ENCODE results near the gene SYT7.

The SYT7 gene

DNA sequence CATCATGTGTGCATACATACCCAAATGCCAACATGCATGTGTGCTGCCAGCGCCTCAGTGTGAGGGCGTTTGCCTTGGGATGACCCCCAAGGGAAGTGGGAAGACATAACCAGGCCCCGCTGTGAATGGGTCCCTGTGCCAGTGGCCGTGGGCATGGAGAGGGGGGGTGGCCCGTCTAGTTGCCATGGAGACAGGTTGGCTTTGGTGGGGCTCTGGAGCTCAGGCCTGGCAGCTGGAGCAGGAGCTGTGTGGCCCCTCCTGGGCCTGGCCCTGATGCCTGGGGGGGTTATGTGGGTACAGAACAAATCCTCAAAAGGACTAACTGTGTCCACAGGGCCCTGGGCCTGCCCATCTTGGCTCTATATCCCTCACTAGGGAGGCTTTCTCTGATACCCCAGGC lies 8.0 kb downstream of the SYT7 start:
- Histone ChIP-seq H3K9me3 (ENCODE audit: control insufficient read depth, low read length) (no peaks in the 10 kb centered on the region), H3K36me3 (ENCODE audit: control insufficient read depth, insufficient read depth, low read length) (no peaks in the 10 kb centered on the region), H3K27ac (ENCODE audit: insufficient read depth, low read length, poor library complexity, severe bottlenecking) (no peak overlapping the region), H3K4me3 (ENCODE audit: insufficient read depth, low read depth, low read length, poor library complexity, severe bottlenecking) (no peak overlapping the region), H3K4me1 (ENCODE audit: control insufficient read depth, insufficient read depth, low read length, poor library complexity, severe bottlenecking) (no peaks in the 10 kb centered on the region), H3K27me3 (replicated peaks; ENCODE audit: control insufficient read depth, insufficient read depth, low read length, poor library complexity, severe bottlenecking) (peaks cover 3% of the 10 kb centered on the region)
- DNase-seq, result no peak

GRCh38 chr11:61571869-61572268 lies 9.0 kb downstream of the SYT7 start:
- peaks cover 3% of the 10 kb centered on the region for H3K27me3 ChIP-seq (replicated peaks; ENCODE audit: control insufficient read depth, insufficient read depth, low read length, poor library complexity, severe bottlenecking)
- DNase-seq, result no peak
- H3K4me1 ChIP-seq (ENCODE audit: control insufficient read depth, insufficient read depth, low read length, poor library complexity, severe bottlenecking), result no peaks in the 10 kb centered on the region
- H3K27ac ChIP-seq (ENCODE audit: insufficient read depth, low read length, poor library complexity, severe bottlenecking), result no peak overlapping the region
- H3K4me3 ChIP-seq (ENCODE audit: insufficient read depth, low read depth, low read length, poor library complexity, severe bottlenecking), result no peak overlapping the region
- H3K9me3 ChIP-seq (ENCODE audit: control insufficient read depth, low read length), result no peaks in the 10 kb centered on the region
- H3K36me3 ChIP-seq (ENCODE audit: control insufficient read depth, insufficient read depth, low read length), result no peaks in the 10 kb centered on the region

GRCh38 chr11:61571337-61571736 lies 9.5 kb downstream of the SYT7 start:
- peaks cover 3% of the 10 kb centered on the region for H3K27me3 ChIP-seq (replicated peaks; ENCODE audit: control insufficient read depth, insufficient read depth, low read length, poor library complexity, severe bottlenecking)
- H3K4me3 ChIP-seq (ENCODE audit: insufficient read depth, low read depth, low read length, poor library complexity, severe bottlenecking), result no peak overlapping the region
- H3K27ac ChIP-seq (ENCODE audit: insufficient read depth, low read length, poor library complexity, severe bottlenecking), result no peak overlapping the region
- H3K9me3 ChIP-seq (ENCODE audit: control insufficient read depth, low read length), result no peaks in the 10 kb centered on the region
- no peaks in the 10 kb centered on the region for H3K4me1 ChIP-seq (ENCODE audit: control insufficient read depth, insufficient read depth, low read length, poor library complexity, severe bottlenecking)
- no peaks in the 10 kb centered on the region for H3K36me3 ChIP-seq (ENCODE audit: control insufficient read depth, insufficient read depth, low read length)
- no peak for DNase-seq

GRCh38 chr11:61569701-61570100 lies 11.2 kb downstream of the SYT7 start:
- Histone ChIP-seq H3K27me3 (replicated peaks; ENCODE audit: control insufficient read depth, insufficient read depth, low read length, poor library complexity, severe bottlenecking) (peaks cover 9% of the 10 kb centered on the region), H3K4me1 (ENCODE audit: control insufficient read depth, insufficient read depth, low read length, poor library complexity, severe bottlenecking) (no peaks in the 10 kb centered on the region), H3K4me3 (ENCODE audit: insufficient read depth, low read depth, low read length, poor library complexity, severe bottlenecking) (no peak overlapping the region), H3K9me3 (ENCODE audit: control insufficient read depth, low read length) (no peaks in the 10 kb centered on the region), H3K27ac (ENCODE audit: insufficient read depth, low read length, poor library complexity, severe bottlenecking) (no peak overlapping the region), H3K36me3 (ENCODE audit: control insufficient read depth, insufficient read depth, low read length) (no peaks in the 10 kb centered on the region)
- no peak for DNase-seq

- H3K36me3 ChIP-seq (ENCODE audit: control insufficient read depth, insufficient read depth, low read length), result no peaks in the 10 kb centered on the region
- no peak overlapping the region for H3K4me3 ChIP-seq (ENCODE audit: insufficient read depth, low read depth, low read length, poor library complexity, severe bottlenecking)
- H3K4me1 ChIP-seq (ENCODE audit: control insufficient read depth, insufficient read depth, low read length, poor library complexity, severe bottlenecking), result no peaks in the 10 kb centered on the region
- DNase-seq, result no peak
- no peak overlapping the region for H3K27ac ChIP-seq (ENCODE audit: insufficient read depth, low read length, poor library complexity, severe bottlenecking)
- peaks cover 9% of the 10 kb centered on the region for H3K27me3 ChIP-seq (replicated peaks; ENCODE audit: control insufficient read depth, insufficient read depth, low read length, poor library complexity, severe bottlenecking)
- H3K9me3 ChIP-seq (ENCODE audit: control insufficient read depth, low read length), result no peaks in the 10 kb centered on the region
These were observed 11.9 kb downstream of the SYT7 start for GRCh38 chr11:61569018-61569417.

DNA sequence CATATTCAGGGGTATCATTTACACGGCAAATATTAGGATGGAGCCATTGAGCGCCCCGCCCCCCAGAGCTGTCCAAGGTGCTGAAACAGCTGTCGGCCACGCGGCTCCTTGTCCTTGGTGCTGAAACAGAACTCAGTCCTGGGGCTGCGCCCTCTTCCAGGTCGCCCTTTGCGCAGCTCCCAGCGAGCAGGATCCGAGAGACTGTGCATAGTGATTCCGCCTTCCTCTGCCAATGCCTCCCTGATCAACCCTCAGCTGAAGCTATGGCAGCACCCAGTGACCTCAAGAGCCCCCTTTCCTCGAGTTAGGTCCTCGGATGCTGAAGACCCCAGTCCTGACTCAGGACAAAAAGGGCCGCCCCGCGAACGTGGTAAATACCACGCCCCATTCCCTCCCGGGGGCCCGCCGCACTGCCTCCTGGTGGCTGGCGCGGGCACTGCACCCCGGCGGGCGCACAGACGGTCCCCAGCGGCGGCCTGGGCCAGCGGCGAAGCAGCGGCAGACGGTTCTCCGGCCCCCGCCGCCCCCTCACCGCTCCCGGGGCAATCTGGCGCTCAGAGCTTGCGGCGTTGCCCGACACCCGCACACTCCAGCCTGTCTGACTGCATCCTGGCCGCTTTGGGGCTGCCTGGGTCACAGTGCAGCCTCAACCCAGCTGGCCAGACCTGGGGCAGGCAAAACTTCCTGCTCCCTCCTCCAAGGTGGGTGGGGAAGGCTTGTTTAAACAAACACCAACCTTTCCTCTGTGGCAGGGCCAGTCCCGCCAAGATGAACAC lies 13.4 kb downstream of the SYT7 start:
- no peak overlapping the region for H3K4me3 ChIP-seq (ENCODE audit: insufficient read depth, low read depth, low read length, poor library complexity, severe bottlenecking)
- no peaks in the 10 kb centered on the region for H3K9me3 ChIP-seq (ENCODE audit: control insufficient read depth, low read length)
- peaks cover 9% of the 10 kb centered on the region for H3K27me3 ChIP-seq (replicated peaks; ENCODE audit: control insufficient read depth, insufficient read depth, low read length, poor library complexity, severe bottlenecking)
- no peak overlapping the region for H3K27ac ChIP-seq (ENCODE audit: insufficient read depth, low read length, poor library complexity, severe bottlenecking)
- peak; percentile 57 to 62 (median 58) for DNase-seq
- H3K36me3 ChIP-seq (ENCODE audit: control insufficient read depth, insufficient read depth, low read length), result no peaks in the 10 kb centered on the region
- no peaks in the 10 kb centered on the region for H3K4me1 ChIP-seq (ENCODE audit: control insufficient read depth, insufficient read depth, low read length, poor library complexity, severe bottlenecking)

DNA sequence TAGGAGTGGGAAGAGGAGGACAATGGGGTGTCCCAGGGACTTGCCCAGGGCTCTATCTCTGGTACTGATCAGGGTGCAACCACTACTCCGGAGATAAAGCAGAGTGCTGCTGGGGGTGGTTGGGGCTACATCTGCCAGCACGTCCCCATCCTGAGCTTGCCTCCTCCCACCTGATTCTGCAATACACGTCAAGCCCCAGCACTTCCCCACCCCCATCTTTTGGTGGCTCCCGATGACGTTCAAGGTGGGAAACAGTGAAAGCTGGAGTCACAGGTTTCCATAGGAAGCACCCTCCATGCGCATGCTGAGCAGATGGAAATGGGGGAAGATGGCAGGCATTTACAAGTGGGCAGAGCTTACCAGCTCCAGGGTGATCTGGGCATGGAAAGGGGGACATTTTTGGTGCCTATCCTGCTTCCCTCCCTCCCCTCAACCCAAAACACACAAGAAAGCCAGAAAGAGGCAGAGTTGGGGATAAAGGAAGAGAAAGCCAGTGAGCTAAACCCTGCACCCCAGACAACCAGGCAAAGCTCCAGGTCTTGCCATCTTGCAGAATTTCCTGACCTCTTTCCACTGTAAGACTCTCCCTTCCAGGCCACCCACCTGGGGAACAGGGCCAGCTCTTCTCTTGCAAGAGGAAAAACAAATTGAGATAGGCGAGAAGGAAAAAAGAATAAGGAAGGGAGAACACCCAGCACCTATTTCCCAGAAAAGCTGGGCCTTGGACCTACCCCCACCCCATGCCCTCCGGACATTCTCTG lies 15.8 kb downstream of the SYT7 start:
- Histone ChIP-seq H3K9me3 (ENCODE audit: control insufficient read depth, low read length) (no peaks in the 10 kb centered on the region), H3K4me1 (ENCODE audit: control insufficient read depth, insufficient read depth, low read length, poor library complexity, severe bottlenecking) (no peaks in the 10 kb centered on the region), H3K36me3 (ENCODE audit: control insufficient read depth, insufficient read depth, low read length) (no peaks in the 10 kb centered on the region), H3K27ac (ENCODE audit: insufficient read depth, low read length, poor library complexity, severe bottlenecking) (no peak overlapping the region), H3K27me3 (replicated peaks; ENCODE audit: control insufficient read depth, insufficient read depth, low read length, poor library complexity, severe bottlenecking) (peaks cover 9% of the 10 kb centered on the region), H3K4me3 (ENCODE audit: insufficient read depth, low read depth, low read length, poor library complexity, severe bottlenecking) (no peak overlapping the region)
- no peak for DNase-seq

GRCh38 chr11:61560751-61561150 lies 20.1 kb downstream of the SYT7 start:
- no peak for DNase-seq
- no peak overlapping the region for H3K27ac ChIP-seq (ENCODE audit: insufficient read depth, low read length, poor library complexity, severe bottlenecking)
- no peak overlapping the region for H3K4me3 ChIP-seq (ENCODE audit: insufficient read depth, low read depth, low read length, poor library complexity, severe bottlenecking)
- no peaks in the 10 kb centered on the region for H3K36me3 ChIP-seq (ENCODE audit: control insufficient read depth, insufficient read depth, low read length)
- no peaks in the 10 kb centered on the region for H3K4me1 ChIP-seq (ENCODE audit: control insufficient read depth, insufficient read depth, low read length, poor library complexity, severe bottlenecking)
- H3K27me3 ChIP-seq (replicated peaks; ENCODE audit: control insufficient read depth, insufficient read depth, low read length, poor library complexity, severe bottlenecking), result peaks cover 9% of the 10 kb centered on the region
- H3K9me3 ChIP-seq (ENCODE audit: control insufficient read depth, low read length), result no peaks in the 10 kb centered on the region

DNA sequence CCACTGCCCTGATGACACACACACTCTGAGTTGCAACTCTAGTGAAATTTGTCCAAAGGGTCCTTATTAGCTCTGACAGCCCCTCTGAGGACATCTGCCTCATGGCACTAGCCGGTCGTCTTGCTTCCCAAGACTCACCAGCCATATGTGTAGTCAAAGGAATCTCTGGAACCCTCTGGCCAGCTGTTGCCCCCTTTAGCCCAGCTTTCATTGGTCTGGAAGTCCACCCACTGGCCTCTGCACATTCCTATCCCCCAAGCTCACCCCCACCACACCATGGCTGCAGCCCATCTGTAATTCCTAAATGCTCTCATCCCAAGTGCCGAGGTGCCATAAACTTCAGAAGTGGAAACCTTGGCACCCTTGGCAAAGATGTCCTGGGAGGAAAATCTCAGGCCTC lies 24.3 kb downstream of the SYT7 start:
- Histone ChIP-seq H3K27me3 (replicated peaks; ENCODE audit: control insufficient read depth, insufficient read depth, low read length, poor library complexity, severe bottlenecking) (peaks cover 30% of the 10 kb centered on the region), H3K27ac (ENCODE audit: insufficient read depth, low read length, poor library complexity, severe bottlenecking) (no peak overlapping the region), H3K9me3 (ENCODE audit: control insufficient read depth, low read length) (no peaks in the 10 kb centered on the region), H3K4me1 (ENCODE audit: control insufficient read depth, insufficient read depth, low read length, poor library complexity, severe bottlenecking) (peaks cover 5% of the 10 kb centered on the region), H3K4me3 (ENCODE audit: insufficient read depth, low read depth, low read length, poor library complexity, severe bottlenecking) (no peak overlapping the region), H3K36me3 (ENCODE audit: control insufficient read depth, insufficient read depth, low read length) (no peaks in the 10 kb centered on the region)
- no peak for DNase-seq

DNA sequence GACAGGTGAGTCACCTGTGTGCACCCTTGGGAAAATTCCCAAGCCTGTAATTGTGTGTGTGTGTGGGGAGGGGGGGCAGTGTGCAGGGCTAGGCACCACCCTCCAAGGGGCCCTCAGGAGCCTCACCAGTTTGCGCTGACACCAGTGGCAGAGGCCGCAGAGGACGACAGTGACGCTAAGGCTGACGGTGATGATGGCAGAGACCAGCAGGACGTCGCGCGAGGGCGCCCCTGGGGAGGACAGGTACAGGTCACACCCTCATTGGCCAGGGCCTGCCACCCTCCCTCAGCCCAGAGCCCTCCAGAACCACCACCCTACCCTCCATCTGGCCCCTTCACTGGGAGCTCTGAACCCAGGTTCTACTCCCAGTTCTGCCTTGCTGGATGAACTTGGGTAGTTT lies 24.9 kb downstream of the SYT7 start:
- Histone ChIP-seq H3K27me3 (replicated peaks; ENCODE audit: control insufficient read depth, insufficient read depth, low read length, poor library complexity, severe bottlenecking) (peaks cover 30% of the 10 kb centered on the region), H3K4me3 (ENCODE audit: insufficient read depth, low read depth, low read length, poor library complexity, severe bottlenecking) (no peak overlapping the region), H3K36me3 (ENCODE audit: control insufficient read depth, insufficient read depth, low read length) (no peaks in the 10 kb centered on the region), H3K9me3 (ENCODE audit: control insufficient read depth, low read length) (no peaks in the 10 kb centered on the region), H3K27ac (ENCODE audit: insufficient read depth, low read length, poor library complexity, severe bottlenecking) (no peak overlapping the region), H3K4me1 (ENCODE audit: control insufficient read depth, insufficient read depth, low read length, poor library complexity, severe bottlenecking) (peaks cover 5% of the 10 kb centered on the region)
- no peak for DNase-seq
